Neuronal stem cell (in vitro differentiated cells): ENCODE data around the gene DPM1.

ENCODE experiments used
- DNase-seq: peaks from one replicate; pipeline ENCODE4 v3.0.0-alpha.2; 2013; ENCODE audit warnings: low spot score
- H2AFZ ChIP-seq: one replicate; pipeline ENCODE4 v1.6.1; 2013; ENCODE audit warnings: mild to moderate bottlenecking, low read length, inconsistent platforms
- H2AK5ac ChIP-seq: 2 replicates; pipeline ENCODE4 v1.6.1; 2013; ENCODE audit warnings: low read depth, mild to moderate bottlenecking, inconsistent platforms, low read length, moderate library complexity, mixed read lengths
- H2BK120ac ChIP-seq: 2 replicates; pipeline ENCODE4 v1.6.1; 2013; ENCODE audit warnings: low read depth, mild to moderate bottlenecking, inconsistent platforms, low read length, moderate library complexity, mixed read lengths
- H2BK12ac ChIP-seq: one replicate; pipeline ENCODE4 v1.6.1; 2013; ENCODE audit warnings: low read length, inconsistent platforms
- H2BK15ac ChIP-seq: 2 replicates; pipeline ENCODE4 v1.6.1; 2013; ENCODE audit warnings: mild to moderate bottlenecking, low read length, inconsistent platforms, mixed read lengths
- H2BK5ac ChIP-seq: one replicate; pipeline ENCODE4 v1.6.1; 2013; ENCODE audit warnings: inconsistent platforms, mild to moderate bottlenecking, low read length, moderate library complexity
- H3K14ac ChIP-seq: one replicate; pipeline ENCODE4 v1.6.1; 2013; ENCODE audit warnings: low read length, inconsistent platforms
- H3K18ac ChIP-seq: 2 replicates; pipeline ENCODE4 v1.6.1; 2013; ENCODE audit warnings: low read length, inconsistent platforms
- H3K23ac ChIP-seq: 2 replicates; pipeline ENCODE4 v1.6.1; 2013; ENCODE audit warnings: low read depth, mild to moderate bottlenecking, mixed read lengths, low read length, inconsistent platforms; ENCODE audit not compliant: poor library complexity
- H3K27ac ChIP-seq: replicated peaks from 3 replicates; pipeline ENCODE4 v1.5.1; 2013; ENCODE audit warnings: low read length, inconsistent platforms
- H3K27me3 ChIP-seq, 3 experiments: 2 replicates each; pipeline ENCODE4 v1.6.1; 2013; ENCODE audit warnings: low read length in 3 of 3, mild to moderate bottlenecking in 2 of 3, inconsistent platforms in 1 of 3, low read depth in 1 of 3, mixed read lengths in 1 of 3, moderate library complexity in 1 of 3; ENCODE audit not compliant: control insufficient read depth in 3 of 3, insufficient read depth in 3 of 3
- H3K36me3 ChIP-seq, 2 donors: replicated peaks in 1 of 2; 2 replicates each; pipeline ENCODE4 v1.6.1; 2013; ENCODE audit warnings: low read length in 2 of 2; ENCODE audit not compliant: control insufficient read depth in 2 of 2, insufficient read depth in 2 of 2
- H3K4ac ChIP-seq: 2 replicates; pipeline ENCODE4 v1.6.1; 2013; ENCODE audit warnings: inconsistent platforms, mild to moderate bottlenecking, low read length, moderate library complexity
- H3K4me1 ChIP-seq, 2 donors: 1 replicate in 1 of 2; 2 replicates in 1 of 2; pipeline ENCODE4 v1.6.1; 2013; ENCODE audit warnings: low read length in 2 of 2, low read depth in 1 of 2; ENCODE audit not compliant: control insufficient read depth in 2 of 2, insufficient read depth in 1 of 2
- H3K4me2 ChIP-seq: one replicate; pipeline ENCODE4 v1.6.1; 2013; ENCODE audit warnings: mild to moderate bottlenecking, low read length, inconsistent platforms; ENCODE audit not compliant: insufficient read depth, poor library complexity, severe bottlenecking
- H3K4me3 ChIP-seq, 2 donors: 2 replicates each; pipeline ENCODE4 v1.5.1; 2013; ENCODE audit warnings: low read length in 2 of 2, mild to moderate bottlenecking in 2 of 2, inconsistent platforms in 1 of 2, moderate library complexity in 1 of 2
- H3K79me1 ChIP-seq: one replicate; pipeline ENCODE4 v1.6.1; 2013; ENCODE audit warnings: low read depth, mild to moderate bottlenecking, inconsistent platforms, low read length, moderate library complexity
- H3K9ac ChIP-seq: one replicate; pipeline ENCODE4 v1.6.1; 2013; ENCODE audit warnings: mild to moderate bottlenecking, low read depth, low read length, inconsistent platforms; ENCODE audit not compliant: poor library complexity
- H3K9me3 ChIP-seq, 2 donors: replicated peaks in 1 of 2; 2 replicates each; pipeline versions ENCODE3 to v1.6.1; 2013; ENCODE audit warnings: low read length in 2 of 2, mild to moderate bottlenecking in 2 of 2, inconsistent platforms in 1 of 2, low read depth in 1 of 2, mixed read lengths in 1 of 2, moderate library complexity in 1 of 2; ENCODE audit not compliant: control insufficient read depth in 2 of 2, insufficient read depth in 1 of 2
- H4K8ac ChIP-seq: one replicate; pipeline ENCODE4 v1.6.1; 2013; ENCODE audit warnings: low read depth, mild to moderate bottlenecking, inconsistent platforms, low read length, moderate library complexity
- H4K91ac ChIP-seq: one replicate; pipeline ENCODE4 v1.6.1; 2013; ENCODE audit warnings: low read length, low read depth, mild to moderate bottlenecking, inconsistent platforms; ENCODE audit not compliant: poor library complexity
- WGBS, 2 donors: extraction: QIAGEN DNeasy Blood & Tissue Kit; methylation state at CpG; one replicate each; pipeline ENCODE4 v1.1.7; 2013; ENCODE audit warnings: missing lambda C conversion rate in 2 of 2, mixed read lengths in 1 of 2; ENCODE audit not compliant: insufficient read length in 2 of 2, insufficient replicate concordance in 1 of 2; ENCODE audit errors: extremely low coverage in 2 of 2; 5-methylcytosine and 5-hydroxymethylcytosine counted together

Gene DPM1

DNA sequence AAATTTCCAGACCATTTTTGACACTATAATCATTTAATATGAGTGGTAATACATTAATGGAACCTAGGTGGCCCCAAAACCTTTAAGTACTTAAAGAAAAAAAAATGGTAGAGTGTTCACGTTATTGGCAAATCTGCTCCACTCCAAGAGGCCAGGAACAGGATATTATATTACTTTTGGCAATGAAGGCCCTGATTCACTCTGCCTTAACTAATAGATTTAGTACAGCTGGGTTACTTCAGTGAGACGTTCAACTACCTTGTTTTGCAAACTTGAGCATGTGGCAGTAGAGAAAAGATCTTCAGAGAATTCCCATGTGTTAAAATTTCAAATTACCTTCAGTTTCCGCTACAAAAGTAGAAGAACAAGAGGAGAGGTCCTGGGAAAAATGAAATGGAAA is 39.9 kb downstream of the DPM1 start:
- no peak overlapping the region for H3K23ac ChIP-seq
- peaks cover 12 to 96% of the 10 kb centered on the region in 2 donors for H3K36me3 ChIP-seq
- H3K18ac ChIP-seq: no peak overlapping the region
- H3K4me1 ChIP-seq: peaks cover 2 to 3% of the 10 kb centered on the region in 2 donors
- H3K27me3 ChIP-seq: no peaks in the 10 kb centered on the region
- no peak overlapping the region for H2BK15ac ChIP-seq
- DNase-seq: no peak
- no peak overlapping the region for H3K4me2 ChIP-seq
- H3K79me1 ChIP-seq: peaks cover 4% of the 10 kb centered on the region
- no peak overlapping the region for H2AFZ ChIP-seq
- H2AK5ac ChIP-seq: no peak overlapping the region
- no peak overlapping the region for H3K27ac ChIP-seq
- no peak overlapping the region for H3K4me3 ChIP-seq
- no peak overlapping the region for H2BK120ac ChIP-seq
- no CpG with 5 or more reads among the region's 3 CpGs for WGBS, 2 donors
- H3K9ac ChIP-seq: no peak overlapping the region
- no peaks in the 10 kb centered on the region for H3K9me3 ChIP-seq
- H2BK12ac ChIP-seq: no peak overlapping the region
- no peak overlapping the region for H3K4ac ChIP-seq
- H2BK5ac ChIP-seq: no peak overlapping the region
- H3K14ac ChIP-seq: no peak overlapping the region
- H4K8ac ChIP-seq: no peak overlapping the region
- no peak overlapping the region for H4K91ac ChIP-seq

DNA sequence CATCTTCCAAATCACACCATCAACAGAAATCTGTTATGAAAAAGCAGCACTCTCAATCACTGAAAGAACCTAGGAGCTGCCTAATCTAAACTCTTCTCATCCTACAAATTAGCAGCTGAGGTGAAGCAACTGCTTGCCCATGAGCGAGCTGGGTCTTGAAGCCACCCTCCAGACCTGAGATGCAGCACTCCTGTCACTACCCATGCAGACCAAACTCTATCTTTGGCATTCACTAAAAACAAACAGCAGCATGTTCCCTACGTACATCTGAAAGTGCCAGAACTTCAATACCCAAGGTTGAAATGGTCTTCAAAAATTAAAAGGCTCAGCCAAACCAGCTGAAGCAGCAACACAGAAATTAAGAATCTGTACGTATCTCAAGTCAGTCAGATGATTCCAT is 41.4 kb downstream of the DPM1 start:
- Histone ChIP-seq H3K79me1 (peaks cover 4% of the 10 kb centered on the region), H3K4ac (no peak overlapping the region), H4K91ac (no peak overlapping the region), H2BK5ac (no peak overlapping the region), H3K14ac (no peak overlapping the region), H2BK120ac (no peak overlapping the region), H2AFZ (no peak overlapping the region), H3K4me3 (no peak overlapping the region), H3K18ac (no peak overlapping the region), H3K9me3 (no peaks in the 10 kb centered on the region), H3K23ac (no peak overlapping the region), H3K27me3 (no peaks in the 10 kb centered on the region), H2BK12ac (no peak overlapping the region), H3K36me3 (peaks cover 8 to 93% of the 10 kb centered on the region in 2 donors), H2AK5ac (no peak overlapping the region), H3K9ac (no peak overlapping the region), H3K4me2 (no peak overlapping the region), H3K4me1 (peaks cover 2 to 3% of the 10 kb centered on the region in 2 donors), H4K8ac (no peak overlapping the region), H3K27ac (no peak overlapping the region), H2BK15ac (no peak overlapping the region)
- DNase-seq: no peak
- WGBS, 2 donors: no CpG with 5 or more reads among the region's 3 CpGs

GRCh38 chr20:50916257-50916656 is 42.1 kb downstream of the DPM1 start:
- Histone ChIP-seq H3K4me2 (no peak overlapping the region), H3K23ac (no peak overlapping the region), H2BK15ac (no peak overlapping the region), H2BK120ac (no peak overlapping the region), H3K79me1 (peaks cover 4% of the 10 kb centered on the region), H3K4me1 (peaks cover 2 to 3% of the 10 kb centered on the region in 2 donors), H2BK12ac (no peak overlapping the region), H3K18ac (no peak overlapping the region), H3K36me3 (peaks cover 8 to 93% of the 10 kb centered on the region in 2 donors), H3K4ac (no peak overlapping the region), H2AK5ac (no peak overlapping the region), H4K8ac (no peak overlapping the region), H3K4me3 (no peak overlapping the region), H4K91ac (no peak overlapping the region), H3K9ac (no peak overlapping the region), H3K14ac (no peak overlapping the region), H3K27ac (no peak overlapping the region), H2BK5ac (no peak overlapping the region), H3K27me3 (no peaks in the 10 kb centered on the region), H3K9me3 (no peaks in the 10 kb centered on the region), H2AFZ (no peak overlapping the region)
- no CpG with 5 or more reads among the region's 5 CpGs for WGBS, 2 donors
- DNase-seq: no peak

- Histone ChIP-seq H3K23ac (no peak overlapping the region), H3K9ac (no peak overlapping the region), H2BK120ac (no peak overlapping the region), H2BK12ac (no peak overlapping the region), H2BK15ac (no peak overlapping the region), H3K4ac (no peak overlapping the region), H2AK5ac (no peak overlapping the region), H3K4me3 (no peak overlapping the region), H3K4me1 (peaks cover 2 to 3% of the 10 kb centered on the region in 2 donors), H3K14ac (no peak overlapping the region), H3K36me3 (peaks cover 8 to 92% of the 10 kb centered on the region in 2 donors), H3K9me3 (no peaks in the 10 kb centered on the region), H4K91ac (no peak overlapping the region), H2BK5ac (no peak overlapping the region), H3K79me1 (peaks cover 4% of the 10 kb centered on the region), H3K18ac (no peak overlapping the region), H3K27me3 (no peaks in the 10 kb centered on the region), H3K27ac (no peak overlapping the region), H3K4me2 (no peak overlapping the region), H2AFZ (no peak overlapping the region), H4K8ac (no peak overlapping the region)
- WGBS, 2 donors: no CpG with 5 or more reads among the region's 3 CpGs
- DNase-seq: no peak
These were observed 42.9 kb downstream of the DPM1 start for GRCh38 chr20:50915424-50915823.
